Endothelial cell of umbilical vein (primary cell): ENCODE data around the gene CAMK2B.

Experiments used
- CTCF ChIP-seq, 2 donors: IDR thresholded peaks; 1 replicate in 1 of 2; 2 replicates in 1 of 2; pipeline ENCODE4 v1.5.1; 2011; ENCODE audit warnings: low read length in 2 of 2, mild to moderate bottlenecking in 2 of 2, moderate library complexity in 2 of 2, control low read depth in 1 of 2, inconsistent platforms in 1 of 2, low read depth in 1 of 2; ENCODE audit not compliant: insufficient read depth in 1 of 2; ENCODE audit errors: extremely low read depth in 1 of 2
- EZH2 ChIP-seq: IDR thresholded peaks from 2 replicates; pipeline ENCODE4 v1.6.1; 2012; ENCODE audit warnings: borderline replicate concordance, low read depth, mild to moderate bottlenecking, moderate library complexity, low read length, inconsistent platforms; ENCODE audit not compliant: severe bottlenecking
- FOS ChIP-seq: IDR thresholded peaks from 2 replicates; pipeline ENCODE4 v1.6.1; 2011; ENCODE audit warnings: mild to moderate bottlenecking, low read length, moderate library complexity, borderline replicate concordance; ENCODE audit not compliant: insufficient read depth
- GATA2 ChIP-seq: IDR thresholded peaks from 2 replicates; pipeline ENCODE4 v1.7.0; 2011; ENCODE audit warnings: low read depth, mild to moderate bottlenecking, moderate library complexity, mixed read lengths, low read length; ENCODE audit not compliant: insufficient read length, insufficient read depth
- MAX ChIP-seq: IDR thresholded peaks from 2 replicates; pipeline ENCODE4 v1.6.1; 2011; ENCODE audit not compliant: insufficient read depth, insufficient read length
- POLR2A ChIP-seq: IDR thresholded peaks from 2 replicates; pipeline ENCODE4 v1.6.1; 2012; ENCODE audit warnings: low read depth, mild to moderate bottlenecking, control low read depth, low read length
- POLR2AphosphoS5 ChIP-seq: IDR thresholded peaks from 2 replicates; pipeline ENCODE4 v1.6.1; 2012; ENCODE audit warnings: low read depth, mild to moderate bottlenecking, control low read depth, low read length, moderate library complexity; ENCODE audit not compliant: insufficient read depth

- TF ChIP-seq POLR2A (no peak), CTCF (IDR thresholded peaks at IDR 0.05; ENCODE audit: extremely low read depth in 1 of 2, insufficient read depth in 1 of 2, low read depth in 1 of 2, low read length in 2 of 2) (no peak), EZH2 (no peak), MAX (no peak), POLR2AphosphoS5 (no peak), GATA2 (no peak), FOS (no peak)
Measured at GRCh38 chr7:44331682-44332081, 6.3 kb upstream of the CAMK2B start.
